Erythroblast (primary cell): ENCODE measurements around the gene CPE.

Source experiments
- GATA1 ChIP-seq: IDR thresholded peaks from 2 replicates; pipeline ENCODE4 v1.6.1; 2011; ENCODE audit warnings: low read depth, mild to moderate bottlenecking, control low read depth, low read length, moderate library complexity
- POLR2A ChIP-seq: IDR thresholded peaks from 2 replicates; pipeline ENCODE4 v1.6.1; 2011; ENCODE audit warnings: mild to moderate bottlenecking, low read length

GRCh38 chr4:165520086-165520485, 141.3 kb downstream of the CPE start:
- TF ChIP-seq POLR2A = no peak
- TF ChIP-seq GATA1 = no peak
